ENCODE measurements around the gene OTOP1. TPM values are rescaled to one million over a fixed set of nuclear protein-coding genes. Genes with fewer than 3 reads are reported as not detected.
A peak's percentile ranks its signal among the peaks of the same experiment; 100 is the strongest.
"Not testable (repeated sequence)": the region's sequence is repeated elsewhere in the genome, so short reads cannot be mapped to it uniquely, and the experiment has no call there.

OTOP1 gene
- total RNA-seq, 2 experiments from 2014 or later = not detected

DNA sequence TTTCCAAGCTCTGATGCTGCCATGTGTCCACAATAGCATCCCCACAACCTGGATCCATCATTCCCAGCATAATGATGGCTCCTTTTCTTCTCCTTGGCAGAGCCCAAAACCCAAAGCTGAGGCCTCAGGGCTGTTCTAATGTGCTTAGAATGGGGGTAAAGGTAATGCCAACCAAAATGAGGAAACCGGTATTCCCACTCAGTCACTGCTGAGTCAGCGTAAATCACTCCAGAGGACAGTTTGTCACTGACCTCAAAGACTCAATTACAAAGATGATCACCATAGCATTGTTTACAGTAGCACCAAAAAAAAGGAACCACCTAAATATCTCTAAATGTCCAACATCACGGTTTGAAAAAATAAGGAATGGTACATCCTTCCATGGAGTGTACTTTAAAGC, 41.2 kb downstream of the OTOP1 start:
- ChIA-PET CTCF (no interaction called here), POLR2A (no interaction called here)
- H3K4me3 Mint-ChIP-seq = no peak overlapping the region
- ATAC-seq (no peak), DNase-seq (no peak)
- no peaks in the 10 kb centered on the region for H3K4me1 Mint-ChIP-seq (ENCODE audit: low read depth)
- H3K9me3 Mint-ChIP-seq = no peaks in the 10 kb centered on the region
- no peak overlapping the region for H3K27ac Mint-ChIP-seq
- intact Hi-C loops (cut with micrococcal nuclease) = no loop called here
- peaks cover 26% of the 10 kb centered on the region for H3K27me3 Mint-ChIP-seq
- TF ChIP-seq, protein P1, sequence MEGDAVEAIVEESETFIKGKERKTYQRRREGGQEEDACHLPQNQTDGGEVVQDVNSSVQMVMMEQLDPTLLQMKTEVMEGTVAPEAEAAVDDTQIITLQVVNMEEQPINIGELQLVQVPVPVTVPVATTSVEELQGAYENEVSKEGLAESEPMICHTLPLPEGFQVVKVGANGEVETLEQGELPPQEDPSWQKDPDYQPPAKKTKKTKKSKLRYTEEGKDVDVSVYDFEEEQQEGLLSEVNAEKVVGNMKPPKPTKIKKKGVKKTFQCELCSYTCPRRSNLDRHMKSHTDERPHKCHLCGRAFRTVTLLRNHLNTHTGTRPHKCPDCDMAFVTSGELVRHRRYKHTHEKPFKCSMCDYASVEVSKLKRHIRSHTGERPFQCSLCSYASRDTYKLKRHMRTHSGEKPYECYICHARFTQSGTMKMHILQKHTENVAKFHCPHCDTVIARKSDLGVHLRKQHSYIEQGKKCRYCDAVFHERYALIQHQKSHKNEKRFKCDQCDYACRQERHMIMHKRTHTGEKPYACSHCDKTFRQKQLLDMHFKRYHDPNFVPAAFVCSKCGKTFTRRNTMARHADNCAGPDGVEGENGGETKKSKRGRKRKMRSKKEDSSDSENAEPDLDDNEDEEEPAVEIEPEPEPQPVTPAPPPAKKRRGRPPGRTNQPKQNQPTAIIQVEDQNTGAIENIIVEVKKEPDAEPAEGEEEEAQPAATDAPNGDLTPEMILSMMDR (IDR thresholded peaks at IDR 0.05) = no peak
- H3K36me3 Mint-ChIP-seq (ENCODE audit: low read depth) = no peaks in the 10 kb centered on the region

DNA sequence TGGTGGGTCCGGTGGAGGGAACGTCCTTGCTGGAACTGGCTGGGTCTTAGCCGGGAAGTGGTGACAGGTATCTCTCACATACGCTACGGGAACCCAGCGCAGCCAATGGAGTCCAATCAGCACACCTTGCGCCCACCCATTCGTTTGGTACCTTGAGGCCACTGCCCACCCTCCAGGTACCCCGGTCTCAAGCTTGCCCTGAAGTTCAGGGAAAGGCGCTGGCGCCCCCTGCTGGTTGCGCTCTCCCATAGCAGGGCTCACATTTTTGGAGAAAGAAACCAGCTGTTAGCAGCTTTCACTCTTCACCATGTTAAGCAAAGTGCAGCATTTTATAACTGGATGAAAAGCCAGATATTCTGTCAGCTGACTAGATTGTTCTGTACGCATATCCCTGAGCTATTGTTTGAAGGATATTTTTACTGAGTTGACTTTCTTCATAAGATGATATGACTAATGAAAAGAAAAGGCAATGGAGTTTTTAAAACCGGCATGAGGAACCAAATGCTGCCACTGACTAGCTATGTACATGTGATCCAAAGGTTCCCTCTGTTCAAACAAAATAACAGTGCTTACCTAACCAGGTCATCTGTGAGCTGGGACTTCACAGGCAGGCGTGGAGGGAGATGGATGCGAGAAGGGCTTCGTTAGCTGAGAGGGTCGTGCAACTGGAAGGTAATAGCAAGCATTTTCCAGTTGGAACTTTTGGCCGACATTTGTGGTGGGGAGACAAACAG, 43.7 kb downstream of the OTOP1 start:
- ATAC-seq (no peak), DNase-seq (peak; percentile 49)
- intact Hi-C loops (cut with micrococcal nuclease) = no loop called here
- no peaks in the 10 kb centered on the region for H3K36me3 Mint-ChIP-seq (ENCODE audit: low read depth)
- H3K9me3 Mint-ChIP-seq = no peaks in the 10 kb centered on the region
- H3K4me3 Mint-ChIP-seq = no peak overlapping the region
- TF ChIP-seq, protein P1 (IDR thresholded peaks at IDR 0.05) = peak; percentile 89
- H3K4me1 Mint-ChIP-seq (ENCODE audit: low read depth) = no peaks in the 10 kb centered on the region
- ChIA-PET CTCF (interaction anchor here (0.6 to 1.6 kb wide), 18 partner anchors 9 to 762 kb away, joined by 3 to 6 read pairs (median 3); no protein-coding TSS in a partner anchor), POLR2A (no interaction called here)
- no peak overlapping the region for H3K27ac Mint-ChIP-seq
- H3K27me3 Mint-ChIP-seq = peaks cover 30% of the 10 kb centered on the region

DNA sequence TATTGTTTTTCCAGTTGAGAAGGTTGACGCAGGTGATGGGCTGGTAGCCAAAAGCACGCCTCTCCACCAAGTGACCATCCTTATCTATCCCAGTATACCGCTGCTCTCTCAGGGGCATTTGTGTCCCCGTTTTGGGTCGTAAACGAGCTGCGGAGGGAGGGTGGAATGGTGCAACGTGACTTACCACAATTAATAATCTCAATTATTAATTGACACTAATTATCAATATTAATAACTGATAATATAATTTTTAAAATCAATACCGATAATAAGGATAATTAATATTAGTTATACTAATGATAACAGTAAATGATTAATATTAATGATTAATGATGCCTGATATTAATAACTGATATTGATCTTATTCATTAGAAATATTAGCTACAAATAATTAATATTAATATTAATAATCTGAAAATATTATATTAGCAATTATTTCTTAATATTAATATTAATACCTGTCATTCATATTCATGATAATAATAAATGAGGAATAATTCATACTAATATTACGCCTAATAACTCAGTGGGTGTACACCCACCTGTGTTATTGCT, 56.1 kb downstream of the OTOP1 start:
- ChIA-PET CTCF (interaction anchor here (0.8 kb wide), 1 partner anchor 10 kb away, joined by 3 read pairs; no protein-coding TSS in a partner anchor), POLR2A (no interaction called here)
- Mint-ChIP-seq H3K9me3 (no peaks in the 10 kb centered on the region), H3K4me3 (no peak overlapping the region), H3K27me3 (peaks cover 8% of the 10 kb centered on the region), H3K36me3 (ENCODE audit: low read depth) (no peaks in the 10 kb centered on the region), H3K27ac (no peak overlapping the region), H3K4me1 (ENCODE audit: low read depth) (no peaks in the 10 kb centered on the region)
- ATAC-seq (no peak), DNase-seq (no peak)
- intact Hi-C loops (cut with micrococcal nuclease) = loop anchor here (5.0 kb wide), 1 partner anchor 268 kb away; no protein-coding TSS in a partner anchor
- TF ChIP-seq, protein P1 (IDR thresholded peaks at IDR 0.05) = no peak

DNA sequence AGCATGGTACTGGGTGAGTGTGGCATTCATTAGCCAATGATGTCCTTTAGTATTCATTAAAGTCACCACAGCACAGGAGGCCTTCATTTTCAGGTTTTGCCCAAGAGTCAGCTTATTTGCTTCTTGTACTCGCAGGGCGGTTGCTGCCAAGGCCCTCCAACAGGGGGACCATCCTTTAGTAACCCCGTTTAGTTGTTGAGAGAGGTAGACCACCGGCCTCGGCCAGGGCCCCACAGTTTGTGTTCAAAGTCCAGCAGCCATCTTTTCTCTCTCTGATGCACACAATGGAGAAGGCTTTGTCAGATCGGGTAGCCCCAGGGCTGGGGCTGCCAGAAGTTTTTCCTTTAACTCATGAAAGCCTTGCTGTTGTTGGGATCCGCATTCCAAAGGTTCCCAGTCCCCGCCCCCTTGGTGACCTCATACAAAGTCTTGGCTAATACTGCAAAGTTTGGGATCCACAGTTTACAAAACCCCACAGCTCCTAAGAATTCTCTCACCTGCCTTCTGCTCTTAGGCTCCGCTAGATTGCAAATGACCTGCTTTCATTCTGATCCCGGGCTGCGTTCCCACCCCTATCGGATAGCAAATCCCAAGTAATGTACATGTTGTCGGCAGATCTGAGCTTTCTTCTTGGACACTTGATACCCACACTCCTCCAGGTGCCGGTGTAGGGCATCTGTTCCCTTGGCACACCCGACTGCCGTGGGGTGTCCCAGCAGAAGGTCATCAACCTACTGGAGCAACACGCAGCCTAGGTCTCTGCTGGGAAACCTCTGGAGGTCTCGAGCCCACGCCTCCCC, 58.5 kb downstream of the OTOP1 start:
- H3K27me3 Mint-ChIP-seq; ATAC-seq; intact Hi-C loops (cut with micrococcal nuclease); H3K36me3 Mint-ChIP-seq (ENCODE audit: low read depth); H3K27ac Mint-ChIP-seq; H3K9me3 Mint-ChIP-seq; POLR2A ChIA-PET; H3K4me3 Mint-ChIP-seq; DNase-seq; H3K4me1 Mint-ChIP-seq (ENCODE audit: low read depth): not testable (repeated sequence)
- CTCF ChIA-PET = interaction anchor here (1.2 to 1.5 kb wide), 2 partner anchors 14 to 15 kb away, joined by 3 read pairs; no protein-coding TSS in a partner anchor

DNA sequence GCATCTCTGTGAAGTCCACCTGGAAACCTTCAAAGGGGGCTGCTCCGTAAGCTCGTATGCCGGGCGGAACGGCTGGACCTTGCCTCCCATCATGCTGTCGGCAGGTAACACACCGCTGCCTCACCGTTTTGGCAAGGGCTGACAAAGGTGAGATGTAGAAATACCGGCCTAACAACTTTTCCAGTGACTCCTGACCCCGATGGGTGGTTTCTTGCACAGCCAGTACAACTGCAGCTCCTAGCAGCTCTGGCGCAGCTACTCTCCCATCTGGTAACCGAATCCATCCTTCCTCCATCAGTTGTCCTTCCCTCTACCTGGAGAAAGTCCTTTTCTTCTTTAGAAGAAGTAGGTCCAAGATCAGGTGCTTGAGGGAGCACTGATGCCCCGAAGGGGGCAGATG, 59.7 kb downstream of the OTOP1 start:
- POLR2A ChIA-PET; H3K27ac Mint-ChIP-seq; H3K36me3 Mint-ChIP-seq (ENCODE audit: low read depth); H3K9me3 Mint-ChIP-seq; H3K4me1 Mint-ChIP-seq (ENCODE audit: low read depth); H3K4me3 Mint-ChIP-seq; H3K27me3 Mint-ChIP-seq; ATAC-seq; intact Hi-C loops (cut with micrococcal nuclease); DNase-seq: not testable (repeated sequence)
- CTCF ChIA-PET = interaction anchor here (1.2 kb wide), 1 partner anchor 16 kb away, joined by 3 read pairs; no protein-coding TSS in a partner anchor

DNA sequence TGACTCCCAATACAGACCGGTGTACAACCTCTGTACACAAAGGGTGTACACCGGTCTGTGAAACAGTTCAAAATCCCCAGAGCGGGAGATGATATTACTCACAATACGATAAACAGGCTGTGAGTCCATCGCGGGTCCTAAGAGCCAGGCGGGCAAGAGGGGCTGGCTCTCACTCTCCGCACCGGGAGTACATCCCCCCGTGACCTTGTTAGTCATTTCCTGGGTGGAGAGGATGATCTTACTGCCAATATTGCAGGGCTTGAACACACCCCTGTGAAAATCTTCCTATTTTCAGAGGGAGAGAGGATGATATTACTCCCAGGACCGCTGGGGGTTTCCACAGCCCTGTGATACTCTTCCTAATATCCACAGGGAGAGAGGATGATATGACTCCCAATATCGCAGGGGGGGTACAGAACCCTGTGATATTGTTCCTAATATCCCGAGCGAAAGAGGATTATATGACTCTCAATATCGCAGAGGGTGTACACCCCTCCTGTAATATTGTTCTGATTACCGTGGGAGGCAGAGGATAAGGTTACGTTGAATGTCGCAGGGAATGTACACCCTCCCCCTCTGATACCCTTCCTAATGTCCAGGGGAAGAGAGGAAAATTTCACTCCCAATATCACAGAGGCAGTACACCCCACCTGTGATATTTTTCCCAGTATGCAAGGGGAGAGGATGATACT, 60.9 kb downstream of the OTOP1 start:
- H3K4me3 Mint-ChIP-seq; POLR2A ChIA-PET; H3K27ac Mint-ChIP-seq; intact Hi-C loops (cut with micrococcal nuclease); H3K4me1 Mint-ChIP-seq (ENCODE audit: low read depth); H3K9me3 Mint-ChIP-seq; H3K36me3 Mint-ChIP-seq (ENCODE audit: low read depth); H3K27me3 Mint-ChIP-seq; ATAC-seq; CTCF ChIA-PET; DNase-seq: not testable (repeated sequence)

DNA sequence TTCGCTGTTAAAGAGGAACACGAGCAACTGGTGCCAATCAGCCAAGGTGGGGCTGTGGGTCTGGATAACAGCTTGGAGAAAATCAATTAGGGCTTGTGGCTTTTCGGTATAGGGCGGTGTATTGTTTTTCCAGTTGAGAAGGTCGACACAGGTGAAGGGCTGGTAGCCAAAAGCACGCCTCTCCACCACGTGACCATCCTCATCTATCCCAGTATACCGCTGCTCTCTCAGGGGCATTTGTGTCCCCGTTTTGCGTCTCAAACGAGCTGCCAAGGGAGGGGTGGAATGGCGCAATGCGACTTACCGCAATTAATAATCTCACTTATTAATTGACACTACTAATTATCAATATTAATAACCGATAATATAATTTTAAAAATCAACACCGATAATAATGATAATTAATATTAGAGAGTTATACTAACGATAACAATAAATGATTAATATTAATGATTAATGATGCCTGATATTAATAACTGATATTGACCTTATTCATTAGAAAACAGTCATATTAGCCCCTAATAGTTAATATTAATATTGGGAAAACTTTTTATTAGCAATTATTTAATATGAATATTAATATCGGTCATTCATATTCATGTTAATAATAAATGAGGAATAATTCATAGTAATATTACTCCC, 62.1 kb downstream of the OTOP1 start:
- H3K36me3 Mint-ChIP-seq (ENCODE audit: low read depth); POLR2A ChIA-PET; H3K27me3 Mint-ChIP-seq; H3K4me3 Mint-ChIP-seq; intact Hi-C loops (cut with micrococcal nuclease); ATAC-seq; DNase-seq; H3K27ac Mint-ChIP-seq; CTCF ChIA-PET; H3K4me1 Mint-ChIP-seq (ENCODE audit: low read depth); H3K9me3 Mint-ChIP-seq: not testable (repeated sequence)

DNA sequence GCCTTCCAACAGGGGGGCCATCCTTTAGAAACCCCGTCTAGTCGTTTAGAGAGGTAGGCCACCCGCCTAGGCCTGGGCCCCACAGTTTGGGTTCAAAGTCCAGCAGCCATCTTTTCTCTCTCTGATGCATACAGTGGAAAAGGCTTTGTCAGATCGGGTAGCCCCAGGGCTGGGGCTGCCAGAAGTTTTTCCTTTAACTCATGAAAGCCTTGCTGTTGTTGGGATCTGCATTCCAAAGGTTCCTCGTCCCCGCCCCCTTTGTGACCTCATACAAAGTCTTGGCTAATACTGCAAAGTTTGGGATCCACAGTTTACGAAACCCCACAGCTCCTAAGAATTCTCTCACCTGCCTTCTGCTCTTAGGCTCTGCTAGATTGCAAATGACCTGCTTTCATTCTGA, 64.5 kb downstream of the OTOP1 start:
- DNase-seq; ATAC-seq; intact Hi-C loops (cut with micrococcal nuclease); H3K27ac Mint-ChIP-seq; POLR2A ChIA-PET; H3K9me3 Mint-ChIP-seq; CTCF ChIA-PET; H3K4me1 Mint-ChIP-seq (ENCODE audit: low read depth); H3K27me3 Mint-ChIP-seq; H3K36me3 Mint-ChIP-seq (ENCODE audit: low read depth); H3K4me3 Mint-ChIP-seq: not testable (repeated sequence)
